Tibial nerve (tissue), 4 donors: ENCODE results near the gene SYT11. TPM values are rescaled to one million over a fixed set of nuclear protein-coding genes. Genes with fewer than 3 reads are reported as not detected.
"Not testable (repeated sequence)": the region's sequence is repeated elsewhere in the genome, so short reads cannot be mapped to it uniquely, and the experiment has no call there.

Source experiments
- DNase-seq, 2 donors: peaks; one replicate each; pipeline ENCODE4 v3.0.0-alpha.2; 2019; ENCODE audit warnings: low spot score in 2 of 2
- H3K27ac ChIP-seq, 4 donors: fragments of 200-600 bp; sonication (generic) in 3 of 4; one replicate each; pipeline ENCODE4 v1.5.1; 2017 to 2019; ENCODE audit warnings: mild to moderate bottlenecking in 1 of 4
- H3K27me3 ChIP-seq, 2 donors: fragments of 200-600 bp; sonication (generic) in 1 of 2; one replicate each; pipeline versions ENCODE4 v1.5.1 to v1.6.0; 2017 to 2019
- H3K36me3 ChIP-seq, 3 donors: fragments of 200-600 bp; sonication (generic); one replicate each; pipeline ENCODE4 v1.5.1; 2018 to 2019
- H3K4me1 ChIP-seq, 4 donors: fragments of 200-600 bp; sonication (generic) in 3 of 4; one replicate each; pipeline ENCODE4 v1.5.1; 2017 to 2019
- H3K4me3 ChIP-seq, 4 donors: fragments of 200-600 bp; sonication (generic) in 3 of 4; one replicate each; pipeline ENCODE4 v1.5.1; 2017 to 2019; ENCODE audit warnings: mild to moderate bottlenecking in 1 of 4, moderate library complexity in 1 of 4
- H3K9me3 ChIP-seq, 4 donors: fragments of 200-600 bp; sonication (generic) in 3 of 4; one replicate each; pipeline ENCODE4 v1.5.1; 2017 to 2019
- CTCF ChIP-seq, 5 experiments: fragments of 200-600 bp in 3 of 5; fragments of 450-650 bp in 2 of 5; sonication (generic) in 3 of 5; IDR thresholded peaks; one replicate each; pipeline ENCODE4 v1.5.1; 2016 to 2019; ENCODE audit warnings: antibody characterized with exemption in 5 of 5, mild to moderate bottlenecking in 3 of 5, moderate library complexity in 2 of 5
- EP300 ChIP-seq, 2 donors: sonication (generic); formaldehyde crosslinking; IDR thresholded peaks; one replicate each; pipeline ENCODE4 v1.6.1; 2017; ENCODE audit warnings: antibody characterized with exemption in 2 of 2, mild to moderate bottlenecking in 1 of 2
- POLR2A ChIP-seq, 2 donors: fragments of 450-650 bp; IDR thresholded peaks; one replicate each; pipeline ENCODE4 v1.6.1; 2017; ENCODE audit warnings: antibody characterized with exemption in 2 of 2, mild to moderate bottlenecking in 2 of 2, moderate library complexity in 2 of 2
- WGBS, 2 donors: methylation state at CpG; one replicate each; pipeline ENCODE4 v1.1.5; 2018; 5-methylcytosine and 5-hydroxymethylcytosine counted together
- total RNA-seq, 4 donors: library from RNA; depleted of rRNA; stranded (reverse); fragments of >200 nt; gene quantifications; one replicate each; pipeline ENCODE4 v1.1.0, GENCODE V29; 2016

SYT11 gene
- total RNA-seq, 4 donors from 2014 or later: 29.2 to 54.2 (median 38.1) TPM

DNA sequence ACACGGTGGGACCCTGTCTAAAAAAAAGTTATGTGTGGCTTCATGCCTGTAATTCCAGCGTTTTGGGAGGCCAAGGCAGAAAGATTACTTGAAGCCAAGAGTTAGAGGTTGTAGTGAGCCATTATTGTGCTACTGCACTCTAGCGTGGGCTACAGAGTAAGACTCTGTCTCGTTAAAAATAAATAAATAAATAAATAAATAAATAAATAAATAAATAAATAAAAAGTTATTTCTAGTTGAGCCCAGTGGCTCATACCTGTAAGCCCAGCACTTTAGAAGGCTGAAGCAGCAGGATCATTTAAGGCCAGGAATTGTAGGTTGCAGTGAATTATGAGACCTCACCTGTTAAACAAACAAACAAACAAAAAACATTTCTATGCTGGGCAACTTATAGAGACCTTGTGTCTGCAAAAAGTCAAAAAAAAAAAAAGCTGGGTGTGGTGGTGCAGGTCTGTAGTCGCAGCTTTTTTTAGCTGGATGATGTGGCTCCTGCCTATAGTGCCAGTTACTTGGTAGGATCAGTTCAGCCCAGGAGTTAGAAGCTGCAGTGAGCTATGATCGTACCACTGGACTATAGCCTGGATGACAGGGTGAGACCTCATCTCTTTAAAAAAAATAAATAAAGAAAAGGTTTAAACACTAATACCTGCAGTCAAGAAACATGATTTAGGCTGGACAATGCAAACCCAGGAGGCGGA lies 27.9 kb upstream of the SYT11 start:
- no peak for TF ChIP-seq CTCF (IDR thresholded peaks at IDR 0.05)
- no peak for TF ChIP-seq POLR2A (IDR thresholded peaks at IDR 0.05)
- TF ChIP-seq EP300 (IDR thresholded peaks at IDR 0.05): no peak
- WGBS, 2 donors: 93 to 95% methylated on average over 7 of the region's 7 CpGs
- Histone ChIP-seq H3K4me3 (no peak overlapping the region), H3K4me1 (peaks cover 0 to 10% (median 0%) of the 10 kb centered on the region in 4 donors), H3K36me3 (peaks cover 0 to 17% (median 0%) of the 10 kb centered on the region in 3 donors), H3K9me3 (no peaks in the 10 kb centered on the region), H3K27me3 (no peaks in the 10 kb centered on the region), H3K27ac (no peak overlapping the region)
- no peak for DNase-seq

- Histone ChIP-seq H3K27me3 (no peaks in the 10 kb centered on the region), H3K9me3 (no peaks in the 10 kb centered on the region), H3K36me3 (peaks cover 0 to 7% (median 0%) of the 10 kb centered on the region in 3 donors), H3K4me1 (peaks cover 0 to 10% (median 0%) of the 10 kb centered on the region in 4 donors), H3K27ac (no peak overlapping the region), H3K4me3 (no peak overlapping the region)
- DNase-seq: no peak
- WGBS, 2 donors: 79 to 87% methylated on average over 1 of the region's 1 CpG
- TF ChIP-seq CTCF (IDR thresholded peaks at IDR 0.05): no peak
- no peak for TF ChIP-seq POLR2A (IDR thresholded peaks at IDR 0.05)
- TF ChIP-seq EP300 (IDR thresholded peaks at IDR 0.05): no peak
These were observed 25.6 kb upstream of the SYT11 start for GRCh38 chr1:155833665-155834295.

GRCh38 chr1:155834296-155834926 lies 25.0 kb upstream of the SYT11 start:
- no peak for TF ChIP-seq POLR2A (IDR thresholded peaks at IDR 0.05)
- TF ChIP-seq CTCF (IDR thresholded peaks at IDR 0.05): no peak
- TF ChIP-seq EP300 (IDR thresholded peaks at IDR 0.05): no peak
- Histone ChIP-seq H3K27me3 (no peaks in the 10 kb centered on the region), H3K36me3 (peaks cover 0 to 7% (median 0%) of the 10 kb centered on the region in 3 donors), H3K4me3 (no peak overlapping the region), H3K4me1 (peaks cover 0 to 10% (median 0%) of the 10 kb centered on the region in 4 donors), H3K27ac (no peak overlapping the region), H3K9me3 (no peaks in the 10 kb centered on the region)
- DNase-seq: no peak
- 89 to 96% methylated on average over 11 of the region's 11 CpGs for WGBS, 2 donors

DNA sequence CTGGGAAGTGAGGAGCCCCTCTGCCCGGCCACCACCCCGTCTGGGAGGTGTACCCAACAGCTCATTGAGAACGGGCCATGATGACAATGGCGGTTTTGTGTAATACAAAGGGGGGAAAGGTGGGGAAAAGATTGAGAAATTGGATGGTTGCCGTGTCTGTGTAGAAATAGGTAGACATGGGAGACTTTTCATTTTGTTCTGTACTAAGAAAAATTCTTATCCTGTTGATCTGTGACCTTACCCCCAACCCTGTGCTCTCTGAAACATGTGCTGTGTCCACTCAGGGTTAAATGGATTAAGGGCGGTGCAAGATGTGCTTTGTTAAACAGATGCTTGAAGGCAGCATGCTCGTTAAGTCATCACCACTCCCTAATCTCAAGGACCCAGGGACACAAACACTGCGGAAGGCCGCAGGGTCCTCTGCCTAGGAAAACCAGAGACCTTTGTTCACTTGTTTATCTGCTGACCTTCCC lies 24.4 kb upstream of the SYT11 start:
- not testable (repeated sequence) for H3K9me3 ChIP-seq, H3K4me1 ChIP-seq, H3K4me3 ChIP-seq, DNase-seq, H3K27me3 ChIP-seq, H3K27ac ChIP-seq, H3K36me3 ChIP-seq
- WGBS, 2 donors: 83 to 87% methylated on average over 9 of the region's 9 CpGs

DNA sequence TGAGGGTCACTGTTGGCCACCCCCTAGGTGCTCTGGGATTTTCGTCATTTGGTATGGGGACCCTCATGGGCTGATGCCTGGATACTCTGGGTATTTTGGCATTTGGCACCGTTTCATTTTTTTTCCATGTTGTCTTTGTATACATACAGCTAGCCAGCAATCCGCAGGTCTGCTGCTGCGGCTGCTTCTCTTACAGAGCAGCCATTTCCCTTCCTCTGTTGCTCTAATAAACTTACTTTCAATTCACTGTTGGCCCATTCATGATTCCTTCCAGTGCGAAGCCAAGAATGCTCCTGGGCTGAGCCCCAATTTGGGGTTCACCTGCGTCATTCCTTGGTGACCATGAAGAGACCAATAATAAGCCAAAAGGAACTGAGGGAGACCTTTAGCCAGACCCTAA lies 23.8 kb upstream of the SYT11 start:
- 94 to 95% methylated on average over 6 of the region's 6 CpGs for WGBS, 2 donors
- Histone ChIP-seq H3K9me3 (no peaks in the 10 kb centered on the region), H3K4me3 (no peak overlapping the region), H3K27ac (no peak overlapping the region), H3K27me3 (no peaks in the 10 kb centered on the region), H3K36me3 (peaks cover 0 to 7% (median 0%) of the 10 kb centered on the region in 3 donors), H3K4me1 (peaks cover 0 to 10% (median 0%) of the 10 kb centered on the region in 4 donors)
- TF ChIP-seq CTCF (IDR thresholded peaks at IDR 0.05): no peak
- DNase-seq: no peak
